ENCODE measurements around the gene PPM1K.

The PPM1K gene

DNA sequence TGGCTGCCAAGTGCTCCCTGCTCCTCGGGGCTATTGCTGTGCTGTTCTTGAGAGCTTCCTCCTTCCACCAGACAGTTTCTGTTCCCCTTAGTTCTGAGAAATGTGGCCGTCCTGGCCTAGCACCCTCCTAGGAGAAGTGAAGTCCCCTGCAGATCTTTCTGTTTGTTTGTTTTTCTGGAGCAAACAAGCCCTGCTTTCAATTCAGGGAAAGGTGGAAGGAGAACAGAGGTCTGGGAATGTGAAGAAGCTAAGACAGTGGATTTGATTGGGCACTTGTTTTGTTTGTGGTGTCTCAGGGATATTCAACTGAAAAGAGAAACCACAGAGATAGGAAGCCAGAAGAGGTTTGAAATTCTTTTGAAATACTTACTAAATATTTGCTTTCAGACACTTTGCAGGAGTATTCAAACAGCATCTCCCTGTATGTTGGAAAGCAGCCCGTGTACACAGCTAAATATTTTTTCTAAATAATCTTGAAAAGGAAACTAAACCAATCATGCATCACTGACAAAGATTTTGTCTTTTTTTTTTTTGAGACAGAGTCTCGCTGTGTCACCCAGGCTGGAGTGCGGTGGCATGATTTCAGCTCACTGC is 36.5 kb upstream of the PPM1K start:
- Histone ChIP-seq H3K9ac (ENCODE audit: low read depth, low read length, poor library complexity, severe bottlenecking) (peak overlapping the region; percentile 38), H3K9me2 (replicated peaks; ENCODE audit: low read depth, low read length) (no peaks in the 10 kb centered on the region), H3K9me3 (ENCODE audit: insufficient read depth, low read depth, low read length) (no peaks in the 10 kb centered on the region), H3K4me2 (ENCODE audit: low read depth, low read length, poor library complexity, severe bottlenecking) (peak overlapping the region; percentile 68), H3K36me3 (ENCODE audit: insufficient read depth, low read length) (no peaks in the 10 kb centered on the region), H2AFZ (ENCODE audit: low read length) (peak overlapping the region; percentile 96), H3F3A (ENCODE audit: low read depth) (no peaks in the 10 kb centered on the region), H3K27me3 (ENCODE audit: insufficient read depth, low read length, poor library complexity, severe bottlenecking) (no peaks in the 10 kb centered on the region), H3K4me3 (ENCODE audit: low read length, poor library complexity, severe bottlenecking) (peak overlapping the region; percentile 43), H4K20me1 (ENCODE audit: insufficient read depth, low read length, poor library complexity, severe bottlenecking) (no peaks in the 10 kb centered on the region), H3K79me2 (ENCODE audit: insufficient read depth, low read length) (no peaks in the 10 kb centered on the region), H3K4me1 (ENCODE audit: insufficient read depth, low read length, poor library complexity, severe bottlenecking) (peaks cover 10% of the 10 kb centered on the region)
- TF ChIP-seq, protein P1, sequence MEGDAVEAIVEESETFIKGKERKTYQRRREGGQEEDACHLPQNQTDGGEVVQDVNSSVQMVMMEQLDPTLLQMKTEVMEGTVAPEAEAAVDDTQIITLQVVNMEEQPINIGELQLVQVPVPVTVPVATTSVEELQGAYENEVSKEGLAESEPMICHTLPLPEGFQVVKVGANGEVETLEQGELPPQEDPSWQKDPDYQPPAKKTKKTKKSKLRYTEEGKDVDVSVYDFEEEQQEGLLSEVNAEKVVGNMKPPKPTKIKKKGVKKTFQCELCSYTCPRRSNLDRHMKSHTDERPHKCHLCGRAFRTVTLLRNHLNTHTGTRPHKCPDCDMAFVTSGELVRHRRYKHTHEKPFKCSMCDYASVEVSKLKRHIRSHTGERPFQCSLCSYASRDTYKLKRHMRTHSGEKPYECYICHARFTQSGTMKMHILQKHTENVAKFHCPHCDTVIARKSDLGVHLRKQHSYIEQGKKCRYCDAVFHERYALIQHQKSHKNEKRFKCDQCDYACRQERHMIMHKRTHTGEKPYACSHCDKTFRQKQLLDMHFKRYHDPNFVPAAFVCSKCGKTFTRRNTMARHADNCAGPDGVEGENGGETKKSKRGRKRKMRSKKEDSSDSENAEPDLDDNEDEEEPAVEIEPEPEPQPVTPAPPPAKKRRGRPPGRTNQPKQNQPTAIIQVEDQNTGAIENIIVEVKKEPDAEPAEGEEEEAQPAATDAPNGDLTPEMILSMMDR (conservative IDR thresholded peaks at IDR 0.05; ENCODE audit: low read length): no peak
- no peak for TF ChIP-seq EZH2phosphoT487 (IDR thresholded peaks at IDR 0.05; ENCODE audit: borderline replicate concordance)

DNA sequence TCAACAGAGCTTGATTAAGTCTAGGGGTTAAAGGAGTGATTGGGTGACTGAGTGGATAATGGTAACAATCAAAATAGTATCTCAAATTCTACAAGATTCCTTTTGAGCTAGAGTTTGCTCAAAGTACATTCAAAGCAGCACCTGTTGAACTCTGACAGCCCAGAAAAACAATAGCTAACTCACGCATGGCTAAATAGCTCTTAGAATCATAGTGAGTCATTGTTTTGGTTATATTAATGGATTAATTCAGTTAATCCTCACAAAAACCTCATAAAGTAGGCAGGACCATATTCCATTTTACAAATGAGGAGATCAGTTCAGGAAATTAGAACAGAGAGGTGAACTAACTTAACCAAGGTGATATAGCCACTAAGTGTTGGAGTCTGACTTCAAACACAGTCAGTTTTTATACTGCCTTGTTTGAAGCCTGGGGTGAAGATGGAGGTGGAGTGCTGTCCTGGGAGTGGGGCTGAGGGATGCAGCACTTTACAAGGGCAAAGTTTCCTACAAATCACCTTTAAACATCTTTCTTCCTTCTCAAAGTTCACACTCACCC is 35.9 kb upstream of the PPM1K start:
- Histone ChIP-seq H3K4me2 (ENCODE audit: low read depth, low read length, poor library complexity, severe bottlenecking) (peak overlapping the region; percentile 68), H3F3A (ENCODE audit: low read depth) (no peaks in the 10 kb centered on the region), H3K9me2 (replicated peaks; ENCODE audit: low read depth, low read length) (no peaks in the 10 kb centered on the region), H3K27me3 (ENCODE audit: insufficient read depth, low read length, poor library complexity, severe bottlenecking) (no peaks in the 10 kb centered on the region), H2AFZ (ENCODE audit: low read length) (peak overlapping the region; percentile 96), H4K20me1 (ENCODE audit: insufficient read depth, low read length, poor library complexity, severe bottlenecking) (no peaks in the 10 kb centered on the region), H3K36me3 (ENCODE audit: insufficient read depth, low read length) (no peaks in the 10 kb centered on the region), H3K4me1 (ENCODE audit: insufficient read depth, low read length, poor library complexity, severe bottlenecking) (peaks cover 10% of the 10 kb centered on the region), H3K79me2 (ENCODE audit: insufficient read depth, low read length) (no peaks in the 10 kb centered on the region), H3K9me3 (ENCODE audit: insufficient read depth, low read depth, low read length) (no peaks in the 10 kb centered on the region), H3K4me3 (ENCODE audit: low read length, poor library complexity, severe bottlenecking) (peak overlapping the region; percentile 43), H3K9ac (ENCODE audit: low read depth, low read length, poor library complexity, severe bottlenecking) (peak overlapping the region; percentile 38)
- TF ChIP-seq, protein P1 (conservative IDR thresholded peaks at IDR 0.05; ENCODE audit: low read length): no peak
- no peak for TF ChIP-seq EZH2phosphoT487 (IDR thresholded peaks at IDR 0.05; ENCODE audit: borderline replicate concordance)

DNA sequence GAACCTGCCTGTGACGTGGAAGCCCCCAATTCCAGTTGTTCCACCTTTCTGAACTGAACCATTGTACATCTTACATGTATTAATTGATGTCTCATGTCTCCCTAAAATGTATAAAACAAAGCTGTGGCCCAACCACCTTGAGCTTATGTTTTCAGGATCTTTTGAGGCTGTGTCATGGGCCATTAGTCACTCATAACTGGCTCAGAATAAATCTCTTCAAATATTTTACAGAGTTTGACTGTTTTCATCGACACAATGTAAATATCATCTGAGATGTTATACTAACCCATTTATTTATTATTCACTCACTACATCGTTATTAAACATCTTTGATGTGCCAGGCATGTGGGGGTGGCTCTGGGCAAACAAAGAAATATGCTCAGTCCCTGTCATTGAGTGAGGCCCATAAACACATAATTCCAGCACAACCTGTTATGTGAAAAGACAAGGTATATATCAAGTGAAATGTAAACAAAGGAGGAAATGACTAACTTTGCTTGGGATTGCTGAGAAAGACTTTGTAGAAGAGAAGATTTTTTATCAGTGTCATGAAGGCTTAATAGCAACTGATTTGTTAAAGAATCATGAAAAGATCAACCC is 34.5 kb upstream of the PPM1K start:
- Histone ChIP-seq H3K4me3 (ENCODE audit: low read length, poor library complexity, severe bottlenecking) (no peak overlapping the region), H3K27me3 (ENCODE audit: insufficient read depth, low read length, poor library complexity, severe bottlenecking) (no peaks in the 10 kb centered on the region), H3F3A (ENCODE audit: low read depth) (no peaks in the 10 kb centered on the region), H4K20me1 (ENCODE audit: insufficient read depth, low read length, poor library complexity, severe bottlenecking) (no peaks in the 10 kb centered on the region), H3K4me2 (ENCODE audit: low read depth, low read length, poor library complexity, severe bottlenecking) (no peak overlapping the region), H3K9me2 (replicated peaks; ENCODE audit: low read depth, low read length) (no peaks in the 10 kb centered on the region), H3K4me1 (ENCODE audit: insufficient read depth, low read length, poor library complexity, severe bottlenecking) (peaks cover 10% of the 10 kb centered on the region), H3K9ac (ENCODE audit: low read depth, low read length, poor library complexity, severe bottlenecking) (no peak overlapping the region), H3K79me2 (ENCODE audit: insufficient read depth, low read length) (no peaks in the 10 kb centered on the region), H3K36me3 (ENCODE audit: insufficient read depth, low read length) (no peaks in the 10 kb centered on the region), H3K9me3 (ENCODE audit: insufficient read depth, low read depth, low read length) (no peaks in the 10 kb centered on the region), H2AFZ (ENCODE audit: low read length) (no peak overlapping the region)
- TF ChIP-seq, protein P1 (conservative IDR thresholded peaks at IDR 0.05; ENCODE audit: low read length): no peak
- no peak for TF ChIP-seq EZH2phosphoT487 (IDR thresholded peaks at IDR 0.05; ENCODE audit: borderline replicate concordance)

Data from Loucy (cell line).